ENCODE results near the gene CA10.

The CA10 gene

GRCh38 chr17:51995797-51996403 is 162.6 kb downstream of the CA10 start:
- no peaks in the 10 kb centered on the region for H3K9me3 ChIP-seq (ENCODE audit: control insufficient read depth, insufficient read depth, low read length)
- H3K4me1 ChIP-seq (ENCODE audit: control insufficient read depth, insufficient read depth, low read length) = no peaks in the 10 kb centered on the region
- no peak overlapping the region for H3K4me3 ChIP-seq (ENCODE audit: low read depth, low read length)
- no peak overlapping the region for H3K9ac ChIP-seq (ENCODE audit: low read depth, low read length)
- no peaks in the 10 kb centered on the region for H3K36me3 ChIP-seq (ENCODE audit: control insufficient read depth, insufficient read depth, low read length)
- no peaks in the 10 kb centered on the region for H3K27me3 ChIP-seq (ENCODE audit: control insufficient read depth, insufficient read depth, low read length)

GRCh38 chr17:51992864-51993416 is 165.6 kb downstream of the CA10 start:
- Histone ChIP-seq H3K4me1 (ENCODE audit: control insufficient read depth, insufficient read depth, low read length) (no peaks in the 10 kb centered on the region), H3K4me3 (ENCODE audit: low read depth, low read length) (no peak overlapping the region), H3K9ac (ENCODE audit: low read depth, low read length) (no peak overlapping the region), H3K9me3 (ENCODE audit: control insufficient read depth, insufficient read depth, low read length) (no peaks in the 10 kb centered on the region), H3K27me3 (ENCODE audit: control insufficient read depth, insufficient read depth, low read length) (no peaks in the 10 kb centered on the region), H3K36me3 (ENCODE audit: control insufficient read depth, insufficient read depth, low read length) (no peaks in the 10 kb centered on the region)

- Histone ChIP-seq H3K9ac (ENCODE audit: low read depth, low read length) (no peak overlapping the region), H3K36me3 (ENCODE audit: control insufficient read depth, insufficient read depth, low read length) (no peaks in the 10 kb centered on the region), H3K27me3 (ENCODE audit: control insufficient read depth, insufficient read depth, low read length) (no peaks in the 10 kb centered on the region), H3K9me3 (ENCODE audit: control insufficient read depth, insufficient read depth, low read length) (no peaks in the 10 kb centered on the region), H3K4me1 (ENCODE audit: control insufficient read depth, insufficient read depth, low read length) (no peaks in the 10 kb centered on the region), H3K4me3 (ENCODE audit: low read depth, low read length) (no peak overlapping the region)
Measured at GRCh38 chr17:51971121-51971520, 187.4 kb downstream of the CA10 start.

- Histone ChIP-seq H3K9ac (ENCODE audit: low read depth, low read length) (no peak overlapping the region), H3K36me3 (ENCODE audit: control insufficient read depth, insufficient read depth, low read length) (no peaks in the 10 kb centered on the region), H3K4me3 (ENCODE audit: low read depth, low read length) (no peak overlapping the region), H3K27me3 (ENCODE audit: control insufficient read depth, insufficient read depth, low read length) (no peaks in the 10 kb centered on the region), H3K4me1 (ENCODE audit: control insufficient read depth, insufficient read depth, low read length) (no peaks in the 10 kb centered on the region), H3K9me3 (ENCODE audit: control insufficient read depth, insufficient read depth, low read length) (no peaks in the 10 kb centered on the region)
Measured at GRCh38 chr17:51961689-51962088, 196.8 kb downstream of the CA10 start.

- Histone ChIP-seq H3K4me3 (ENCODE audit: low read depth, low read length) (no peak overlapping the region), H3K36me3 (ENCODE audit: control insufficient read depth, insufficient read depth, low read length) (no peaks in the 10 kb centered on the region)
Measured at GRCh38 chr17:51957786-51958185, 200.7 kb downstream of the CA10 start.

GRCh38 chr17:51955245-51955644 is 203.3 kb downstream of the CA10 start:
- H3K36me3 ChIP-seq (ENCODE audit: control insufficient read depth, insufficient read depth, low read length) = no peaks in the 10 kb centered on the region
- no peaks in the 10 kb centered on the region for H3K27me3 ChIP-seq (ENCODE audit: control insufficient read depth, insufficient read depth, low read length)
- H3K4me3 ChIP-seq (ENCODE audit: low read depth, low read length) = no peak overlapping the region
- H3K9me3 ChIP-seq (ENCODE audit: control insufficient read depth, insufficient read depth, low read length) = no peaks in the 10 kb centered on the region
- H3K9ac ChIP-seq (ENCODE audit: low read depth, low read length) = no peak overlapping the region
- H3K4me1 ChIP-seq (ENCODE audit: control insufficient read depth, insufficient read depth, low read length) = no peaks in the 10 kb centered on the region

More at GRCh38 chr17:51957786-51958185, 200.7 kb downstream of the CA10 start:
- H3K27me3 ChIP-seq (ENCODE audit: control insufficient read depth, insufficient read depth, low read length) = no peaks in the 10 kb centered on the region
- H3K4me1 ChIP-seq (ENCODE audit: control insufficient read depth, insufficient read depth, low read length) = no peaks in the 10 kb centered on the region
- no peak overlapping the region for H3K9ac ChIP-seq (ENCODE audit: low read depth, low read length)
- H3K9me3 ChIP-seq (ENCODE audit: control insufficient read depth, insufficient read depth, low read length) = no peaks in the 10 kb centered on the region

GRCh38 chr17:51954232-51954765 is 204.2 kb downstream of the CA10 start:
- no peaks in the 10 kb centered on the region for H3K36me3 ChIP-seq (ENCODE audit: control insufficient read depth, insufficient read depth, low read length)
- no peak overlapping the region for H3K9ac ChIP-seq (ENCODE audit: low read depth, low read length)
- no peak overlapping the region for H3K4me3 ChIP-seq (ENCODE audit: low read depth, low read length)
- no peaks in the 10 kb centered on the region for H3K27me3 ChIP-seq (ENCODE audit: control insufficient read depth, insufficient read depth, low read length)
- H3K4me1 ChIP-seq (ENCODE audit: control insufficient read depth, insufficient read depth, low read length) = no peaks in the 10 kb centered on the region
- no peaks in the 10 kb centered on the region for H3K9me3 ChIP-seq (ENCODE audit: control insufficient read depth, insufficient read depth, low read length)

- Histone ChIP-seq H3K4me1 (ENCODE audit: control insufficient read depth, insufficient read depth, low read length) (no peaks in the 10 kb centered on the region), H3K27me3 (ENCODE audit: control insufficient read depth, insufficient read depth, low read length) (no peaks in the 10 kb centered on the region), H3K36me3 (ENCODE audit: control insufficient read depth, insufficient read depth, low read length) (no peaks in the 10 kb centered on the region), H3K9me3 (ENCODE audit: control insufficient read depth, insufficient read depth, low read length) (no peaks in the 10 kb centered on the region), H3K9ac (ENCODE audit: low read depth, low read length) (no peak overlapping the region), H3K4me3 (ENCODE audit: low read depth, low read length) (no peak overlapping the region)
Measured at GRCh38 chr17:51951741-51952140, 206.8 kb downstream of the CA10 start.

GRCh38 chr17:51948128-51948527 is 210.4 kb downstream of the CA10 start:
- Histone ChIP-seq H3K9ac (ENCODE audit: low read depth, low read length) (no peak overlapping the region), H3K36me3 (ENCODE audit: control insufficient read depth, insufficient read depth, low read length) (no peaks in the 10 kb centered on the region), H3K4me3 (ENCODE audit: low read depth, low read length) (no peak overlapping the region), H3K27me3 (ENCODE audit: control insufficient read depth, insufficient read depth, low read length) (no peaks in the 10 kb centered on the region), H3K9me3 (ENCODE audit: control insufficient read depth, insufficient read depth, low read length) (no peaks in the 10 kb centered on the region), H3K4me1 (ENCODE audit: control insufficient read depth, insufficient read depth, low read length) (no peaks in the 10 kb centered on the region)

- Histone ChIP-seq H3K9ac (ENCODE audit: low read depth, low read length) (no peak overlapping the region), H3K9me3 (ENCODE audit: control insufficient read depth, insufficient read depth, low read length) (no peaks in the 10 kb centered on the region), H3K4me1 (ENCODE audit: control insufficient read depth, insufficient read depth, low read length) (no peaks in the 10 kb centered on the region), H3K4me3 (ENCODE audit: low read depth, low read length) (no peak overlapping the region), H3K27me3 (ENCODE audit: control insufficient read depth, insufficient read depth, low read length) (no peaks in the 10 kb centered on the region), H3K36me3 (ENCODE audit: control insufficient read depth, insufficient read depth, low read length) (no peaks in the 10 kb centered on the region)
Measured at GRCh38 chr17:51947160-51947735, 211.3 kb downstream of the CA10 start.

- H3K36me3 ChIP-seq (ENCODE audit: control insufficient read depth, insufficient read depth, low read length) = no peaks in the 10 kb centered on the region
- H3K4me1 ChIP-seq (ENCODE audit: control insufficient read depth, insufficient read depth, low read length) = no peaks in the 10 kb centered on the region
- H3K4me3 ChIP-seq (ENCODE audit: low read depth, low read length) = no peak overlapping the region
- no peaks in the 10 kb centered on the region for H3K9me3 ChIP-seq (ENCODE audit: control insufficient read depth, insufficient read depth, low read length)
- no peaks in the 10 kb centered on the region for H3K27me3 ChIP-seq (ENCODE audit: control insufficient read depth, insufficient read depth, low read length)
- no peak overlapping the region for H3K9ac ChIP-seq (ENCODE audit: low read depth, low read length)
Measured at GRCh38 chr17:51946311-51946710, 212.2 kb downstream of the CA10 start.

- Histone ChIP-seq H3K4me3 (ENCODE audit: low read depth, low read length) (no peak overlapping the region), H3K36me3 (ENCODE audit: control insufficient read depth, insufficient read depth, low read length) (no peaks in the 10 kb centered on the region), H3K9me3 (ENCODE audit: control insufficient read depth, insufficient read depth, low read length) (no peaks in the 10 kb centered on the region), H3K9ac (ENCODE audit: low read depth, low read length) (no peak overlapping the region), H3K27me3 (ENCODE audit: control insufficient read depth, insufficient read depth, low read length) (no peaks in the 10 kb centered on the region), H3K4me1 (ENCODE audit: control insufficient read depth, insufficient read depth, low read length) (no peaks in the 10 kb centered on the region)
Measured at GRCh38 chr17:51941272-51941671, 217.2 kb downstream of the CA10 start.

All from iPS-15b (cell line).